Transverse colon (tissue), 4 donors: Measurements from ENCODE around the gene CYP19A1.

Experiments
- CTCF ChIP-seq, 5 experiments: fragments of 200-600 bp in 3 of 5; fragments of 450-650 bp in 2 of 5; sonication (generic) in 3 of 5; IDR thresholded peaks; 1 replicate in 2 of 5; 2 replicates in 3 of 5; pipeline ENCODE4 v1.5.1; 2016 to 2017; ENCODE audit warnings: antibody characterized with exemption in 5 of 5, inconsistent platforms in 3 of 5, mild to moderate bottlenecking in 2 of 5, moderate library complexity in 1 of 5
- POLR2AphosphoS5 ChIP-seq, 3 donors: sonication (generic); formaldehyde crosslinking; IDR thresholded peaks; one replicate each; pipeline ENCODE4 v1.6.1; 2016; ENCODE audit warnings: antibody characterized with exemption in 3 of 3

GRCh38 chr15:51181221-51181620 is 157.2 kb downstream of the CYP19A1 start:
- no peak for TF ChIP-seq CTCF (IDR thresholded peaks at IDR 0.05)
- no peak for TF ChIP-seq POLR2AphosphoS5 (IDR thresholded peaks at IDR 0.05)
